Measurements from ENCODE around the gene MYEOV.

Gene MYEOV

GRCh38 chr11:69343401-69344321, 49.7 kb downstream of the MYEOV start:
- TF ChIP-seq CTCF (IDR thresholded peaks at IDR 0.05) = no peak

GRCh38 chr11:69344570-69345145, 50.7 kb downstream of the MYEOV start:
- TF ChIP-seq CTCF (IDR thresholded peaks at IDR 0.05) = no peak
